HG03060 (cell line): ENCODE results near the gene LSM14A.
"Not testable (repeated sequence)": the region's sequence is repeated elsewhere in the genome, so short reads cannot be mapped to it uniquely, and the experiment has no call there.

Source experiments
- ATAC-seq: cut with Tn5 transposase; IDR thresholded peaks from one replicate; pipeline ENCODE4 v1.9.1; 2021; ENCODE audit warnings: low read depth, moderate number of reproducible peaks; ENCODE audit not compliant: unreplicated experiment

Gene LSM14A

GRCh38 chr19:34171877-34172660, at the start of gene LSM14A:
Gene LSM14A (plus strand): TSS chr19:34172504. CDS start chr19:34172643, 139 bp downstream.
- ATAC-seq, result peak; percentile 38

- no peak for ATAC-seq
These were observed 47.5 kb upstream of the LSM14A start for GRCh38 chr19:34124828-34125227.

GRCh38 chr19:34126966-34127365, 45.3 kb upstream of the LSM14A start:
- ATAC-seq, result no peak

GRCh38 chr19:34127684-34128189, 44.6 kb upstream of the LSM14A start:
- ATAC-seq, result no peak

- ATAC-seq, result no peak
These were observed 43.6 kb upstream of the LSM14A start for GRCh38 chr19:34128558-34129250.

GRCh38 chr19:34131100-34131499, 41.2 kb upstream of the LSM14A start:
- no peak for ATAC-seq

- not testable (repeated sequence) for ATAC-seq
These were observed 40.2 kb upstream of the LSM14A start for GRCh38 chr19:34132145-34132544.

GRCh38 chr19:34132706-34133105, 39.6 kb upstream of the LSM14A start:
- not testable (repeated sequence) for ATAC-seq

GRCh38 chr19:34134190-34135053, 37.9 kb upstream of the LSM14A start:
- peak; percentile 75 for ATAC-seq

GRCh38 chr19:34135054-34135800, 37.1 kb upstream of the LSM14A start:
- ATAC-seq, result no peak

- ATAC-seq, result no peak
These were observed 36.3 kb upstream of the LSM14A start for GRCh38 chr19:34135821-34136611.

- ATAC-seq, result no peak
These were observed 31.3 kb upstream of the LSM14A start for GRCh38 chr19:34141025-34141424.

GRCh38 chr19:34142440-34142839, 29.9 kb upstream of the LSM14A start:
- no peak for ATAC-seq

GRCh38 chr19:34145741-34146202, 26.5 kb upstream of the LSM14A start:
- ATAC-seq, result no peak

- no peak for ATAC-seq
These were observed 23.6 kb upstream of the LSM14A start for GRCh38 chr19:34148658-34149185.

- ATAC-seq, result no peak
These were observed 22.4 kb upstream of the LSM14A start for GRCh38 chr19:34149873-34150272.

GRCh38 chr19:34150558-34150957, 21.7 kb upstream of the LSM14A start:
- ATAC-seq, result no peak

- ATAC-seq, result no peak
These were observed 20.9 kb upstream of the LSM14A start for GRCh38 chr19:34151439-34151838.

GRCh38 chr19:34154401-34154800, 17.9 kb upstream of the LSM14A start:
- ATAC-seq, result no peak
